NCI-H460 (cell line): ENCODE measurements around the gene NEGR1. TPM values are rescaled to one million over a fixed set of nuclear protein-coding genes. Genes with fewer than 3 reads are reported as not detected.
A peak's percentile ranks its signal among the peaks of the same experiment; 100 is the strongest.

Source experiments
- DNase-seq: peaks from one replicate; pipeline ENCODE4 v3.0.0-alpha.2; 2016; ENCODE audit warnings: low read depth; ENCODE audit errors: extremely low read depth
- total RNA-seq: library from RNA; depleted of rRNA; stranded (reverse); fragments of >200 nt; shearing (Covaris generic); gene quantifications from 2 replicates; pipeline ENCODE4 v1.2.3, GENCODE V29; 2014

The NEGR1 gene
- total RNA-seq, 1 experiment from 2014 or later = 2.3 TPM

DNA sequence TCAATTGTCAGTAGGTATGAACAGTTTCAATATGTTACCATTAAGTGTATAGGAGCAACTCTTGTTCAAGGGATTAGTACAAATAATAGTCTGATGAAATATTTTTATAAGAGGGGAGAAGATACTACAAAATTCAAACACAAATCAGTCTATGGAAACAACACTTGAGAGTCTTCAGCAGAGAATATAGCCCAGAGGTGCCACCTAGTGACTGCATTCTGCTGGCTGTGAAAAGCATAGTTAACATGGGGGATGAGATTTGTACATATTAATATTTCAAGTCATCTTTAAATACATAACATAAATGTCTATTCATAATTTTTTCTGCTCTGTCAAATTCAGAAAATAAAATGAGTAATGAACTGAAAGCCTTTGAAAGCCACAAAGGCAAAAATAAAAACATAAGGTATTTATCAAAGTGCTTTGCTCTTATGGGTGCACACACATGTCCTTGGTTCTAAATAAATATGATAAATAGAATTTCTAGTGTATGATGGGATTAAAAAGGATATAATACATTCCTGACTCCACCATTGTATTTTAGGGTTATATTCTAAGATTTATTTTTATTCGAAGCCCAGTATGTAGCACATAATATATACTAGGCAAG lies 760.6 kb downstream of the NEGR1 start:
- DNase-seq = peak; percentile 16

DNA sequence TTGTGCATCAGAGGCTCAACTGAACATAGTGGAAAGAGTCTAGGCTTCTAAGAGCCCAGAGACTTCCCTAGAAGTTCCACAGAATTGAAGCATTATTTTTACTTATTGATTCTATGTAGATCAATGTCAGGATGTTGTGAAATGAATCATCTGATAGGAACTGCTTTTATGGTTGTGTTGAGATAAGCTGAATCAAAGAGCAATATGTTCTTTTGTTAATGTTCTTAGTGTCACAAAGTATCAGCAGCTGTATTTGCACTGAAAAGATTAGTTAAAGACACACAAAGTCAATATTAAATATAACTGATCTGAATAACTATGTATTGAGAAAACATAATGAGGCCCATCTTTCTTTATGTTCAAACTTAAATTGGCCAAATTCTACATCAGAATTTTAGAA lies 770.8 kb downstream of the NEGR1 start:
- DNase-seq = no peak

DNA sequence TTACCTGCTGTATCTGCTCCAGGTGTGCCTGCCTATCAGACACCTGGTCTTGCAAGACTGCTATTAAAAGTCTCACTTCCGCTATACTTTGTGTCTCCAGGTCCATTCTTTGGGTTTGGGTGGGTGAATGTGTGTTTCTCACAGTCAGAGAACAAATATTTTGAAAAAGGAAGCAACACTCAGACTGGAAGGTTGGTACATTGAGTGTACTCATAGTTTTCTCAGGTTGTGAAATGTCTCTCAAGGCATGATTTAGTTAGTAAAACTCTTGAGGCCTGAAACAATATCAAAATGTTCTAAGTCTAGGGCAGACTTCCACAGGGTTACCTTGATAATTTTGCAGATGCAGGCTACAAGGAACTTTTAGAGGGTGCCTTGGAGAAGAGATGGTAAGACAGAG lies 771.6 kb downstream of the NEGR1 start:
- DNase-seq = no peak

DNA sequence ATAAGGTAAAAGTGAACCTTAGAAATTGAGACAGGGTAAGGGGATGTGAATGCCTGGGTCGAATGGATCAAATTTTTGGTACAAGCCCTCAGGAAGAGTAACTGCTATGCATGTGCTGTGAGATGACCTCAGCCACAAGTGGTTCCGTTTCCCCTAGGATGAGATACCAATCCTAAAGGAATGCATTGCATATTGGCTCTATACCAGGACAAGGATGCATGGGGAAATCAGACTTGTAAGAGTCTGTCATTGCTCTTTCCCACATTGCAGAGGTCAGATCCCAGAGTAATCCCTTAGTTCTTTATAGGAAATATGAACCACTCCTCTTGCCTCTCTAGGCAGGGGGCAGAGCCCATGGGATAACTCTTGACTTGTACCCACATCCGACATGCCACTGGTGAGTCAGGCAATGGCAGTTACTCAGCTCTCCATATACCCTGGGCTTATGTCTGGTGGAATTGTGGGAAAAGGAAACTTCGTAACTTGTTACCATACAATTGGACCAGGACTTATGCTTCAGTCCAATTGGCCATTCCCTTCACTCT lies 773.2 kb downstream of the NEGR1 start:
- no peak for DNase-seq

DNA sequence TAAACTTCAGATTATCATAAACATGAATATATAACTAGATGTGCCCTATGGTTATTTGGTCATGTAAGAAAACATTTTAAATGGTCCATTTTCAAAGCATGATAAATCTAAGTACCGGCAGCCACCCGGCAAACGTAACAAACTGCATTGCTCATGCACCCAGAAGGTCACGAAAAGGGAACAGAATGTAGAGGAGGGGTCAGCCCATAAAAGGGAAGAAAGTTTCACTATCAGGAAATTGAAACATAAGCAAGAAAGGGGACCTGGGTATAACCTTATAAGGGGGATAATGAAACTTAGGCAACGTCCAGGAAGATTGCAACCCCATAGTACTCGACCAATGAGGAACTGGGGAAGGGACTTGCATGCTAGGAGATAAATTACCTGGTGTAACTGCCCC lies 780.3 kb downstream of the NEGR1 start:
- DNase-seq = no peak

DNA sequence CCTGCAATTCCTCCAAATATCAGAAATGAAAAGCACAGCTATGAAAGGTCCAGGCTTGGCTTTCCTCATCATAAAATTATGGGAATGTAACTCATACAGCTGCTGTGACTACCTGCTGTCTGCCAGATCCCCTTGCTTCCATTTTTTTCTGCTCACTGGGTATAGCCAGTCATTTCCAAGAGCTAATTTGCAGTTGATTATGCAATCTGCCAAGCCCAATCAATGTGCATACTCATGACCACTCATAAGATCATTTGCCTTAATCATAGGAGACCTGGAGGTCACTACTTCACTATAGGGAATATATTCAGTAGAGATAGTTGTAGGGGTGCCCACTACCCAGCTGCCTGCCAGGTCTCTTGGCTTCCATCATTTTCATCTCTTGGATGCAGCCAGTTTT lies 783.8 kb downstream of the NEGR1 start:
- no peak for DNase-seq

DNA sequence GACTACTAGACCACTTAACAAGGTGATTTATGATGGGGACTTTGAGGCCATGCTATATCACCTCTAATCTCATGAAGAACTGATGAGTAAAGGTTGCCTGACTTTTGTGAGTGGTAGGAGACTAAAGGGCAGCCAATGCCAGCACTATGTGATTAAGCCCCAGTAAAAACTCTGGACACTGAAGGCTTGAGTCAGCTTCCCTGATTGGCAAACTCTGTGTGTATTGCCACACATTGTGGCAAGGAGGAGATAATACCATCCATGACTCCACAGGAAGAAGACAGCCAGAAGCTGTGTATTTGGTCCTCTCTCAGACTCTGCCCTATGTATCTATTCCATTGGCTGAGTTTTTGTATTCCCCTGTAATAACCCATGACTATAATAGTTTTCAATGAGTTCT lies 788.2 kb downstream of the NEGR1 start:
- DNase-seq = no peak

DNA sequence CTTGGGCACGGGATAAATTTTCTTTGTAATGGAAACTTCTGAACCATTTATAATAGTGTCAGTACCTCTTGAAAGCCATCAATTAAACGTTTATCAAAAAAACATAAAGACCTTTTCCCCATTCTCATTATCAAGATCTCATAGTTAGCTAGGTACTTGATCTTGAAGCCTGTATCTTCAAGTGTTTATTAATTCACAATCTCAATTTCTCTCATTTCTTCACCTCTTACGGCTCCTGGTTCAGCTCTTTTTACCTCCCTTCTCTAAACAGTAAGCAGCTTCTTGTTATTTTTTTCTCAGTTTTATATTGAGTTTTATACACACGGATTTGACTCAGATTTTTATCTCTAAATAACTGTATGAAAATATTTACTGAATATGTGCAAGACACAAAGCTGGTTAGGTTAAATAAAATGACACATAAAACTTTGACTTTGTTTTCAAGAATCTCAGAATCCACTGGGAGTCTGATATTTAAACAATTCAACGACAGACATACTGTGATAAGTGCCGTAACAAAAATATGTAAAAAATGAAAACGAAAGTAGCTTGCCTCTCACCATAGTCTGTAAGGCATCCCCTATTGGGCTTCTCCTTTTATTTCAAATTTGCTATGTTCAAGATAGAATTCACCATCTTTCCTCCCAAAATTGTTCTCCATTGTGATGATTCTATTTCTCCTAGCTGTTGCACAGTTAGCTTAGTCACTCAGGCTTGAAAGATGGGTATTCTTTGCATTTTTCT lies 789.9 kb downstream of the NEGR1 start:
- DNase-seq = no peak

DNA sequence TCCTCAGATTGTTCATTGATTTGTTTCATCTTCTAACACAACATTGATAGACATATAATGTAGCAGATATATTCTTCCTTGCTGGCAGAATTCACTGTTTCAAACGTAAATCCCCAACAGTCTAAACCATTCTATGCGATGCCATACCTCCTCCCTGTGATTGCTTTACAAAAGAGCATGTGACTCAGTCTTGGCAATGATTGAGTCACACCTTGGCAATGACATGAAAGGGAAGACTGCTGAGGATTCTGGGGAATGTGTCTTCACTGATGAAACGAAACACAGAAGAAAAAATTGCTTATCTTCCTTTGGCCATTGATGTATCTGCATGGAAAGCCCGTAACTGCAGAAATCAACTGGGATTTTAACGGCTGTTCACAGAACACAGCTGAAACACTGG lies 791.9 kb downstream of the NEGR1 start:
- peak; percentile 14 for DNase-seq

DNA sequence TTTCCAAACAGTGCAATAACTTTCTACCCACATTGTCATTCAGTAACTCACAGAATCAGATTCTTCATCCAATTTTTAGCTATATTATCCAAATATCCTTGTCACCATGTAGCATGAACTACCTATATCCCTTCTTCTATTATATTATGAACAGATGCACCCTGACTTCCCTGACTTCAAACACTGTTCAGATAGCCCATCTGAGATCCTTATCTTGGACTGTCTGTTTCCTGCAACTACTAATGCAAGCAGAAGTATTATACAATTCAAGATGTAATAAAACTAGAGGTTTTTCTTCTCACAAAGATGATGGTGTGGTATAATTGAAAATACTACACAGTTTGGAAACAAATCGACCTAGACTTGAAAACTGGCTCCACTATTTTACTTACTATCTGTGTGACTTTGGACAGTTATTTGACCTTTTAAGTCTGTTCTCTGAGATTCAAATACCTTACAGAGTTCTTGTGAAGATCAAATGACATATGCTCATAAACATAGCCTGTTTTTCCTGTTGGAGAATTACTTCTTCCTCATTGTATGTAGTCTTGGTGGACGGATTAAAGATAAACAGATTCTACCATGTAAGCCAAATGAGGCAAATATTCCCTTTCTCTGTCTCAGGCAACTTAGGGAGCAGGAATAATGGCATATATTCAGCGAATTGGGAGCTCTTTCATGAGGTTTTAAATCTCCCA lies 793.6 kb downstream of the NEGR1 start:
- DNase-seq = no peak

DNA sequence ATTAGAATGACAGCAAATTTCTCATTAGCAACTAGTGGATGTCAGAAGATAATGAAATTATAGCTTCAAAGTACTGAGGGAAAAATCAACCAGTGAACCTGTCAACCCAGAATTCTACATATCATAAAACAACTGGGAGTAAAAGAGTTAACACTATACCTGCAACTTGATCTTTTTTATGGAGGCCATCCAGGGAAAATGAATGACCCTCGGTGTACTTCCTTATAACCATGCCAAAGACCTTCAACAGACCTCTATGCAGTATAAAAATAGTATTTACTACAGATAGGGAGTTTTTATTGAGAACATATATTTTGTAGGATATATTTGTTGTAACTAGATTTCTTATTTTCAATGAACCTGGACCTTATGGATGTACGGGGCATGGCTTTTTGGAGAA lies 809.0 kb downstream of the NEGR1 start:
- no peak for DNase-seq

DNA sequence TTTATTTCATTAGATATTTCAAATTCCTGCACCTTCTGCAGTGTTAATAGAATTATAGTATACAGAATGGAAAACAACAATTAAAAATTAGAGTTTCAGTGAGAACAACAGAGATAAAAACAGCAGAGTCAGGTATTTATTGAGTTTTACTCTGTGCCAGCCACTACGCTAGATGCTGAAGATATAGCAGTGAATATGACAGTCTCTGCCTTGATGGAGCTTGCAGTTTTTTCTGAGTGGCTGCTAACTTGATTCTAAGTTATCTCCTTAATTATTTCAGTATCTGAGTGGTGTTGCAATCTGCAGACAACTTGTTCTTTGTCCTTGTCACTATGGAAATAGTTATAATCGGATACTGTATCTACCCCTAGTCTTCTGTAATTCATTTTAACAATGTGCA lies 817.2 kb downstream of the NEGR1 start:
- no peak for DNase-seq

DNA sequence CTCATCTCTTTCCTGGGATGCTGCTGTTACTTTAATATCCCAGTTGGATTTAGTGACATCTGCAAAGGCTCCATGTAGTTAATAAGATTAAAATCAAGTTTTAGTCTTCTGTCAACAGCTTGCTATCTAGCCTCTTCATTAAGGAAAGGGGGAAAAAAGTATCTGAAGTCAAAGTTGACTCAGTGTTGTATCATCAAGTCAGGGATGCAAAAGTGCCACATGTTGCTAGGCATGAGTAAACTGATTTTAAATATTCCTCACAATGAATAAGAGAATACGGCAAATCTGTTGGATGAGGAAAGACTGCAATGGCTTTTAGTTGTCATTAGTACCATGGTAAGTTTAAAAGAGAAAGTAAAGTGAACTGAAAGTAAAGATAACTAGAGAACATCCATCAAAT lies 818.3 kb downstream of the NEGR1 start:
- no peak for DNase-seq

DNA sequence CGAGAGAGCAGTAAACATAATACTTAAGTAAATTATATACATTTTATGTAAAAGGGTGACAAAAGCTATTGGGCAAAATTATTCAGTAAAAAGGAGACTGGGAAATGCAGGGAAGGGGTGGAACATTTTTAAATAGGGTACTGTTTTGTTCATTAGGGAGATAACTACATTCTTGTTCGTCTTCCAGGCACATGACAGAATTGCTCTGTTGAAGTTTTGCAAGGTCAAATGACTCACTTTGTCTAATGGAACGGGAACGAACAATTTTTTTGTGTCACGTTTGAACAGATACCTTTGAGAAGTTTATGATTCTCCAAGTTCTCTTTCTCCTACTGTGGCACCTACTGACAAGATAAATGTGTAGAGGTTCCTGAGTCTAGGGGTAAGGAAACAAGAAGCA lies 819.2 kb downstream of the NEGR1 start:
- no peak for DNase-seq

DNA sequence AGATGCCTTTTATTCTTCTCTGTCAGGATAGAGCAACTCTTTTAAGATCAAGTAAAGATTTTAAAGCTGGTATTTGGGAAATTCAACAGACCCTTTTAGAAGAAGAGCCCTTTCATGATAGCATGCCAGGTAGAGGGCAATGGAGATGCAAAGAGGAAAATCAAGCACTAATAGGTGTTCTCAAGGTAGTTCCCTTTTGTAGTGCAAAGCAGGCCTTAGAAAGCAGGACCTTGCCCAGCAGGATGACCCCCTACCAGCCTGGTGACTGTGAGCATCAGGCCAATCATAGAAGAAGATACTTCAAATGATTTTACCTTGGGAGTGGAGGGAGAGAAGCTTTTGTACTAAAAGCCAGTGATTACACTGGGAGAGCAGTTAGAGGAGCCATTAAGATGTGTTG lies 820.1 kb downstream of the NEGR1 start:
- no peak for DNase-seq

DNA sequence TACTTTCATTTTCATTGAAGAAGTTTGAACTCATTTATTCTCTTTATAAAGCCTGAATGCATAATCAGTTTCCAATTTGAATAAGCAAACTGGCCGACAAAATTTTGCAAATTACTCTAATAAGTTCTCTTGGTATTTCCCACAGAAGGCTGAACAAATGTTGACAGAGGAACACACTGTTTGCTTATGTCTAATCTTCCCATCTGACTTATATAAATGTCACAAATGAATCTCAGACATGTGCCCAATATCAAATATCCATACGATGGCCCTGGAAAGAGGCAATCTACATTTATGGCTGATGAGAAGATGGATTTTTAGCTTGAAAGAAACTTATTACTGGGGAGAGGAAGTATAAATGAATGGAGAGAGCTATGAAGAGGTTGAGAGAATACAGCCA lies 820.9 kb downstream of the NEGR1 start:
- DNase-seq = no peak

DNA sequence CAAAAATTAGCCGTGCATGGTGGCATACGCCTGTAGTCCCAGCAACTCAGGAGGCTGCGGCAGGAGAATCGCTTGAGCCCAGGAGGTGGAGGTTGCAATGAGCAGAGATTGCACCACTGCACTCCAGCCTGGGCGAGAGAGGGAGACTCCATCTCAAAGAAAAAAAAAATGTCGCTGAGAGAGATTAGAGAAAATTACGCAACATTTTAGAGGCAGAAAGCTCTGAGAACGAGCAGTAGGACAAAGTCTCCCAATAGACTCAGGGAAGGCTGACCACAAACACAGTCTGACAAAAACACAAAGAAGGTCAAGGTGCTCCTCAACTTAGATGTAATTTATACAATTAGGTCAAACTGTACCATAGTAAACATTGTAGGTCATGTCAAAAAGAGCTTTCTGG lies 833.9 kb downstream of the NEGR1 start:
- no peak for DNase-seq

DNA sequence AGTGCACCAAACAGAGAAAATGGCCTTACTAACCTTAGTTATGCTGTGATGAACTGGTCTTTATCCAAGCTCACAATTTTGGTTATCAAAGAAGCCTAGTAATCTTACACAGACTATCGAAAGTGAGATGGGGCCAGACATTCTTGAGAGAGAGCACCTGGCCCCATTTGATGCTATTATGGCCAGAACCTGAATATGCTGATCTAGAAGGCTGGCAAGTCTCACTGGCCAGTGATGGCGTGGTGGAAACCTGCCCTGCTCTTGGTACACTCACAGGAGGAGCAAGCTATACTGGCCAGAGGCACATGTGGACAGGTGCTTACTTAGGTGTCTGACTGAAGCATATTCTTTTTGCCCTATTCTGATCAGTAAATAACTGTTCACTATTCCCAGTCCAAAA lies 843.7 kb downstream of the NEGR1 start:
- no peak for DNase-seq

DNA sequence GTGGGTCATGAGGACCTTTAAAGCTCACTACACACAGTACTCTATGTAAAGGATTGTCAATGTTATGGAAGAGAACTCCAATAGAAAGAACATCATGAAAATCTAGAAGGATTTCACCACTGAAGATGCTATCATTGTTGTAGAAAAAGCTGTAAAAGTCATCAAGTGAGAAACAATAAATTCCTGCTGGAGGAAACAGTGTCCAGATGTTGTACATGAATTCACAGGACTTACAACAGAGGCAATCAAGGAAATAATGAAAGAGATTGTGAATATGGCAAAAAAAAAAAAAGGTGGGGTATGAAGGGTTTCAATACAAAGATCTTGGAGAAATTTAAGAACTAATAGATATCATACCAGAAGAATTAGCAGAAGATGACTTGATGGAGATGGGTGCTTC lies 846.4 kb downstream of the NEGR1 start:
- no peak for DNase-seq

DNA sequence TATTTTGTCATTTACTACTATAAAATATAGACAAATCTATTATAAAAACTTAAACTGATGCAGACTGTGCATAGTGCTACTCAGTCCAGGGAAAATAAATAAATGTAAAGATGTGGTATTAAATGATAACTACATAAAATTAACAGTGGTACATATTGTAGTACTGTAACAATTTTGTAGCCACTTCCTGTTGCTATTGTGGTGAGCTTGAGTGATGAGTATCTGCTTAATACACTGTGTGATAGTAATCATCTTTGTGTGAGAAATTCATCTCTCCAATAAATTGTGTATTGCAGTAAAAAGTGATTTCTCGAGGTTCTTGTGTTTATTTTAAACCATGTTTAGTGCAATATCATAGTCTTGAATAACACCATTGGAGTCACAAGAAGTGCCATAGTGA lies 848.1 kb downstream of the NEGR1 start:
- no peak for DNase-seq

DNA sequence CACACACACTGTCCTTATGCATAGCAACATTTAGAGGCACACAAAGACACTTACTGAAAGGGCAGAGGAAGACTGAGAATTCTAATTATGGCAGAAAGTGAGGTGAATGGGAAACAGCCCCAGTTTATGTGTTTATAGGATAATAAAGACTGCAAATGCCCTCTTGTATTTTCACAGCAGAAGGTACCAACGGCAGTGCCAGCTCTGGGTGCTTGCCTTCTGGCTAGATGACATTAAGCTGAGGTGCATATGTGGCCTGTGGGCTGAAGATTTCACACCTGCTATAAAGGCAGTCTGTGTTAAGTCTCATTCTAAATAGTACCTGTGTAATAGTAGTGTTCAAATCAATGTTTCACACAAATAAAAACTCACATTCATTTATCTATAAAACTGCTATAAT lies 854.3 kb downstream of the NEGR1 start:
- no peak for DNase-seq

DNA sequence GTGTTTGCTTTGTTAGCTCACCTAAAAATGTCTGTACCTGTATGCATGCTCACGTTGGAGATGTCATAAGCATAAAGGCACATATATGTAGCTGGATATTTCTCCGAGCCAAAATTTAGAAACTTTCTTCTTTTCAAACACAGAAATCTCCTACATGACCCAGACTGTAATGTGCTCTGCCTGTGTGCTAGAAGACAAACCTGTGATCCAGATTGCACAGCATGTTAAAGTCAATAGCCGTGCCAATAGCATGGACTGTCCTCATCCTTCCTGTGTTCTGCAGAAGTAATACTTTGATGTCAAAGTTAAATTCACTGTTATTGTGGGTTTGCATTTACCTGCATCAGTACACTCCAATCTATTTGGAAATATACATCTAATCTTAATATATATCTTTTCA lies 855.3 kb downstream of the NEGR1 start:
- DNase-seq = no peak
